ENCODE data around the gene ATXN1.

ATXN1 gene

GRCh38 chr6:16698162-16698533 lies 63.1 kb downstream of the ATXN1 start:
- DNase-seq (ENCODE audit: low read depth, low spot score), result no peak

DNA sequence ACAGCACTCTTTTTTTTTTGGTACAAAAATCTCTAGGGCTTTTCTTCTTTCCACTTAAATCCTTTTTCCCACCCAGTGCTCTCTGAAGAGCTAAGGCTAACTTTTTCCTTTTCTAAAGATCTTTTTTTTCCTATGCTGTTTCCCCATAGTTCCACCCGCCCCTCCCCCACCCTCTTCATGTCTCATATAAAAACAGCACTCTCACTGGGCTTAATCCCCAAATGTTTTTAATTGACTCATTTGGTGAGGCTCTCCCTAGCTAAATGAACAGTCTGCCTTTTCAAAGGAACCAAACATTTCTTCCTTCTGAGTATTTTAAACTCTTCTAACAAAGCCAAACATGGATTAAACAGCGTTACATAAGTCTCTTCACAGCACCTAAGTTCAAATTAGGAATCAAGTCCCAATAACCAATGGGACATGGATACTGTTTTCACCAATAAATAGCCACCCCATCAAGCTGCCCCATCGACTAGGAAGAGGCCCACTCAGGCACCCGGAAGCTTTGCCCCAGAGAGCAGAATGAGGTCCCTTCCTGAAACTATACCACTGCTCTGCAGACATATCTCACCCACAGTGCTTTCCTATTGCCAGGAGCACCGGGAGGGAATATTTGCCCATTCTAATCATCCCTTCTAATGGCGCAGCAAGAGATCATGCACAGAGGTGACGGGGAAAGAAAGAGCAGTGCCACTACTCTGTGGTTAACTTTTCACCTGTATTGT lies 63.7 kb downstream of the ATXN1 start:
- DNase-seq (ENCODE audit: low read depth, low spot score), result no peak

DNA sequence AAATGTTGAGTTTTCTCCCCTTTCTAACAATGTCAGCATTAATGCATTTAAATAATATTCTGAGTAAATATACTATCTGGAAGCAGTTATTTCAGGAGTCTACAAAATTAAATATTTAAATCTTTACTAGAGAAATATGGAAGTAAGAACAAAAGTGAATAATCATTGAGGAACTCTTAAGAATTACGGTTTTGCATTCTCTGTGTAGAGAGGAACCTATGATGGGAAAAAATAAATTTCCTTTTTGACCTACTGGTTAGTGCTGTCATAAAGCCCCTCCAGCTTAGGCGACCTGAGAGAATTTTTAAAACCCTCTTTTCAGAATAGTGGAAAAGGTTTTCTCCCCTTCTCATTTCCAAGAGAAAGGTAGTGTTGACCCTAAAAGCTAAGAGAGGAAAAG lies 64.8 kb downstream of the ATXN1 start:
- DNase-seq (ENCODE audit: low read depth, low spot score), result no peak

DNA sequence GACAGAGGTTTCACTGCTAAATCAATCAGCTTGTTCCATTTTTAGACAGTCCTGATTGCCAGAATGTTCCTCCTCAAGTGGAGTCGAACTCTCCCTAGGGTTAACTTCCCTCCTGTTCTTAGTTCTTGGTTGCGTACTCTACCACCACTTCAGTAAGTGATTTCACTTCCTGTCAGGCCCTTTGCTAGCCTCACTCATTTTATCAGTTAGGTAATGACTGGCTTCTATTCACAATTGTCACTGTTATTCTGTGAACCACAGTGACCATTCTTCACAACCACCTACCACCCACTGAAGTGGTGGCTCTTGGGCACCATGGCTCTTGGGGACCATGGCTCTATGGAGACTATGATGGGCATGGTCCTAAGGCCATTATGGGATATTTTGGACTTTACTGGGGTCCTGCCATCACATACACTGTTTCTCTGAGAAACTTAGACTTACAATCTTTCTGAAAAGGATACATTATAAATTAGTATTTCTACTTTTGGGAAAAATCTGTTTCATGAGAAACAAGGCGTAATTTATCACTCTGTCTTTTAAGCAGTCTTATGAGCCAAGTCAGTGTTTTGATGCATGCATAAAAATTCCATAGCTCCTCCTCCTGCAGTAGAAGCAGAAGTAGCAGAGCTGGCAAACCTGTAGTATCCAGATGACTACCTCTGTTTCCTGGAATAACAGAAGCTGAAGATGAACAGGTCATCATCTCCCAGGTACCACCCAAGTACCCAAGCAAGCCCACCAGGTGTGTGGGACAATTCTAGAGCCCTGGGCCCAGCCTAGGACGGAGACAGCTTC lies 66.3 kb downstream of the ATXN1 start:
- DNase-seq (ENCODE audit: low read depth, low spot score), result no peak

DNA sequence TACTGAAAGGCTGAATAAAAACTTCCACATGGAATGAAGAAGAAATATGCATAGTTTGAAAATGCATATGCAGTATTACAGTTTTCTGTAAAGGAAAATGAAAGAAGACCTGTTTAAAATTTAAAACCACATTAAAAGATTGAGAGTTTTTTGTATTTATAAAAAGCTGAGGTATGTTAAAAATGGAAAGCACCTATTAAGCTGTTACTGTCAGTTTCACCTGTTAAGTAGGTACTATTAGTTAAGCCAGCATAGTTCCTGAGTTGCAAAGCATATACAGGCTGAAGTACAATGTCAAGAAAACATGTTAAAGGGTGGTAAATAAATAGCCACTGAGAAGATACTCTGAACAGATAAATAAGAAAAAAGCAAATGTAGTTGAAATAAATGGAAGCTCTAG lies 69.9 kb downstream of the ATXN1 start:
- DNase-seq (ENCODE audit: low read depth, low spot score), result no peak

DNA sequence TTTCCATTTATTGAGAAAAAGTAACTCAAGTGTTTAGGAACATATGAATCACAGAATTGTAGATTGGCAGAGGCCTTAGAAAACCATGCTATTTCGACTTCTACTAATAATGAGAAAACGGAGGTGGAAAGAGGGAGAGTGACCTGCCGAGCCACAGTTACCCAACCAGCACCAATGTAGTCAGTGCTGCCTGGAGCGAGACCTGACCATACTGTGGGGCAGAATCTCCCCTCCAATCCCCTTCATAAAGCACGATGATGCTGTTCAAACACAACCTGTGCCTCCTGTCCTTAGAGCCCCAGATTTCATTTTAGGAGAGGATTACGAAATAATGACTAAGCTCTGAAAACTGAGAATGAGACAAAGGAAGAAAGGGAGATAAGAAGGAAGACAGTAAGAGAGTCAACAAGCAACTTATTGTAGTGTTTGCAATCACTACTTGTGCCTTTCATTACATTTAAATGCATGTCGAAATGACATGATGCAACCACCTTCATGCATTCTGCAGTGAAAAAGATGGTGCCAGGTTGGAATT lies 70.6 kb downstream of the ATXN1 start:
- no peak for DNase-seq (ENCODE audit: low read depth, low spot score)

- DNase-seq (ENCODE audit: low read depth, low spot score), result no peak
Observed at GRCh38 chr6:16689788-16690607, 71.3 kb downstream of the ATXN1 start.

GRCh38 chr6:16688984-16689636 lies 72.2 kb downstream of the ATXN1 start:
- no peak for DNase-seq (ENCODE audit: low read depth, low spot score)

DNA sequence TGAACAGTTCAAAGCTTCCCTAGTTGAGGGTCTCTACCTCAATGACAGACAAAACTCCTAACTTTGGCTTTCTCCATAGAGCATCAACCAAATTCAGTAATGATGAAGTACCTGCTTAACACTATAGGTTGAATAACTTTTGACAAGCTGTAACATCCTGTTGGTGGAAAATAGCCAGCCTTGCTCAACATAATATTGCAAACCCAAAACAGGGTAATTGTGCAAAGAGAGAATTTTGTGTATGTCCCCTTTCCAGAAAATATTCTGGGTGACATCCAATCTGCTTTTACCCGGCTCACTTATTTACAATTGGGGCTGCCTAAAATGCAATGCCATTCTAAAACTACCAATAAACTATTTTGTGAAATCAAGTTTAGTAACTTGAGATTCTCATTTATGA lies 72.8 kb downstream of the ATXN1 start:
- no peak for DNase-seq (ENCODE audit: low read depth, low spot score)

GRCh38 chr6:16687045-16687444 lies 74.2 kb downstream of the ATXN1 start:
- no peak for DNase-seq (ENCODE audit: low read depth, low spot score)

GRCh38 chr6:16684896-16685554 lies 76.2 kb downstream of the ATXN1 start:
- DNase-seq (ENCODE audit: low read depth, low spot score), result no peak

DNA sequence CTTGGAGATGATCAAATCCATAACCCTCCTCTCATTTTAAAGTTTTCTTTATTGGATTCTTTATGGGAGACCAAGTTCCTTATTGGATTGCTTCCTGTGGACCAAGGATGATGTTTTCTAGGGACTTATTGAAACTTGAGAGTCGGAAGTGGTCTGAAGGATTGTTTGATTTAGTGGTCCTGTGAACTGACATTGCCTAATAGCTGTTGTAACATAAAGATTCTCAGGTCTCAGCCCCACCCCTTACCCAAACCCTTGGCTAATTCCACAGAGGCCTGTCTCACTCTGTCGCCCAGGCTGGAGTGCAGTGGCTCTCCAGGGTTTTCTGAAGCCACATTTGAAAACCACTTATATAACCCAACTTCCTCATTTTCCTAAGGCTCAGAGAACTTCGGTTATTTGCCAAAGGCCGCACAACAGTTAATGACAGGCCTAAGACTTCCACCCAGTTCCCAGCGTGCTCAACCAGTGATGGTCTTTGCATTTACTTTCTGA lies 77.0 kb downstream of the ATXN1 start:
- DNase-seq (ENCODE audit: low read depth, low spot score), result no peak

- DNase-seq (ENCODE audit: low read depth, low spot score), result no peak
Observed at GRCh38 chr6:16683641-16684194, 77.5 kb downstream of the ATXN1 start.

- no peak for DNase-seq (ENCODE audit: low read depth, low spot score)
Observed at GRCh38 chr6:16681260-16681873, 79.9 kb downstream of the ATXN1 start.

- no peak for DNase-seq (ENCODE audit: low read depth, low spot score)
Observed at GRCh38 chr6:16679050-16679449, 82.2 kb downstream of the ATXN1 start.

DNA sequence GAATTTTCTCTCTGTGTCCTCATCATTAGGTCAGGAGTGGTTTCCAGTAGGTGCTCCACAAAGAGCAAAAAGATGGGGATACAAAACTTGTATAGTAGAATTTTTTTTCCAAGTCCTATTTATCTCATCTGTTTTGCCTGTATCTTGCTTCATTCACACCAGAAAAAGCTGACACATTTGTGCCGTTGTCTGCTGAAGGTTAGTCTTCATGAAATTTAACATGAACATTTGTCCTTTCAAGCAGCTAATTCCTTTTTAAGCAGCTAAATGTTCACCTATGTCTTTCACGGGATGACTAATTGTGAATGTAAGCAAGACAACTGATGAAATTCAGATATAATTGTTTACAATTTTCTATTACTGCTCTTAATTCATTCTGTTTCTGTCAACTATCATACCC lies 83.8 kb downstream of the ATXN1 start:
- DNase-seq (ENCODE audit: low read depth, low spot score), result no peak

DNA sequence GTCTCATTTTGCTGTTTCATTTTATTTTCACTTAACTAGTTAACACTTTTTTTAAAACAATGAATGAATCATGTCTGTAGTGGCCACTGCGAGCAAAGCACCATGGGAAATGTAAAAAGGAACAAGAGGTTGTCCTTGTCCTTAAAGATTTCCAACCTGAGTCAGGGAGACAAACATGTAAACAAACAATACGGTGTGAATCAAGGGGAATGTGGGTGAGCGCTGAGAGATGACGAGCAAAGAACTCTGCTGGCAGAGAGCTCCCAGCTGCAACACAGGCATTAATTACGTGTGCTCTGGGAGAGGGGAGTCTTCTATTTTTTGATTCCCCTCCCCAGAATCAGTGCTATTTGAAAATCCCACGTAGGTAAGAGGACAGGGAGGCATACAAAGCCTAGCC lies 84.3 kb downstream of the ATXN1 start:
- DNase-seq (ENCODE audit: low read depth, low spot score), result no peak

DNA sequence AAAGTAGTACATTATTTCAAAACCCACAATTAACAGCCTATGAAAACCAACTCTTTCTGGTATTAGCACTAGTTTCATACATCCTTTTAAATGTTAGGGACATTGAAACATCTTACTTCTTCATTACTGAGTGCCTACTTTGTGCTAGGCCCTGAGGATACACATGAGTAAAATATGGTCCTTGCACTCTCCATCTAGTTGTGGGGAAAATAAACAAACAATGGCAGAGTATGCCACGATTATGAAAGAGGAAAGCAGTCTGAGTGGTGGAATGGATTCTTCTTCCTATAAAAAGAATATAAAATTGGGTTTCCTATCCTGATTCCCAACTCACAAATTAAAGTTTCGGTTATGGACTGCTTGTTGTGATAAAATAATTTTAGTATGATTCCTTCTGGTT lies 84.9 kb downstream of the ATXN1 start:
- no peak for DNase-seq (ENCODE audit: low read depth, low spot score)

- no peak for DNase-seq (ENCODE audit: low read depth, low spot score)
Observed at GRCh38 chr6:16674801-16675392, 86.4 kb downstream of the ATXN1 start.

Measured in smooth muscle cell of the brain vasculature (primary cell).